GM18507 (cell line): ENCODE data around the gene MYL7.

ENCODE experiments used
- DNase-seq: peaks from one replicate; pipeline ENCODE4 v3.0.0; 2011; ENCODE audit warnings: low read depth; ENCODE audit not compliant: insufficient read length; ENCODE audit errors: extremely low spot score
- FAIRE-seq: peaks from 2 replicates; lab custom pipeline; 2011; peaks lifted over from hg19 to GRCh38; lab: Jason Lieb, UNC

MYL7 gene

GRCh38 chr7:44152971-44153947 is 12.1 kb upstream of the MYL7 start:
- FAIRE-seq (no peak), DNase-seq (no peak)

GRCh38 chr7:44151956-44152355 is 10.8 kb upstream of the MYL7 start:
- FAIRE-seq (no peak), DNase-seq (no peak)

- FAIRE-seq (no peak), DNase-seq (no peak)
Measured at GRCh38 chr7:44150966-44151941, 10.1 kb upstream of the MYL7 start.

GRCh38 chr7:44150466-44150832 is 9.3 kb upstream of the MYL7 start:
- FAIRE-seq (no peak), DNase-seq (no peak)

- FAIRE-seq (no peak), DNase-seq (no peak)
Measured at GRCh38 chr7:44149571-44150465, 8.7 kb upstream of the MYL7 start.

GRCh38 chr7:44148961-44149536 is 7.9 kb upstream of the MYL7 start:
- DNase-seq = no peak
- FAIRE-seq = no peak

- no peak for FAIRE-seq
Measured at GRCh38 chr7:44148166-44148565, 7.0 kb upstream of the MYL7 start.

GRCh38 chr7:44147026-44147991 is 6.2 kb upstream of the MYL7 start:
- FAIRE-seq = no peak
- no peak for DNase-seq

More at GRCh38 chr7:44148166-44148565, 7.0 kb upstream of the MYL7 start:
- DNase-seq = no peak

- FAIRE-seq (peak; percentile 48), DNase-seq (peak; percentile 63)
Measured at GRCh38 chr7:44145969-44146911, 5.1 kb upstream of the MYL7 start.

GRCh38 chr7:44145479-44145968 is 4.4 kb upstream of the MYL7 start:
- DNase-seq (no peak), FAIRE-seq (no peak)

GRCh38 chr7:44144968-44145478 is 3.9 kb upstream of the MYL7 start:
- DNase-seq (no peak), FAIRE-seq (no peak)

- FAIRE-seq (no peak), DNase-seq (no peak)
Measured at GRCh38 chr7:44144426-44144967, 3.4 kb upstream of the MYL7 start.

GRCh38 chr7:44143646-44144250 is 2.6 kb upstream of the MYL7 start:
- no peak for FAIRE-seq
- no peak for DNase-seq

- FAIRE-seq (no peak), DNase-seq (no peak)
Measured at GRCh38 chr7:44142028-44142427, 896 bp upstream of the MYL7 start.

GRCh38 chr7:44140341-44140740 is 791 bp downstream of the MYL7 start:
- FAIRE-seq (no peak), DNase-seq (no peak)
